Lower leg skin (tissue), 4 donors: ENCODE measurements around the gene GNGT1. TPM values are rescaled to one million over a fixed set of nuclear protein-coding genes. Genes with fewer than 3 reads are reported as not detected.

Experiments
- DNase-seq, 2 donors: peaks; one replicate each; pipeline ENCODE4 v3.0.0-alpha.2; 2019; ENCODE audit warnings: low spot score in 2 of 2
- H3K4me3 ChIP-seq: fragments of 200-600 bp; sonication (generic); 2 replicates; pipeline ENCODE4 v1.5.1; 2017; ENCODE audit warnings: mild to moderate bottlenecking, low read depth; ENCODE audit not compliant: poor library complexity, severe bottlenecking
- POLR2A ChIP-seq, 2 donors: fragments of 450-650 bp; IDR thresholded peaks; one replicate each; pipeline ENCODE4 v1.6.1; 2016 to 2017; ENCODE audit warnings: antibody characterized with exemption in 2 of 2, mild to moderate bottlenecking in 1 of 2, moderate library complexity in 1 of 2
- WGBS, 2 donors: methylation state at CpG; one replicate each; pipeline ENCODE4 v1.1.5; 2018; 5-methylcytosine and 5-hydroxymethylcytosine counted together
- intact Hi-C: fragments of 100-400 bp; cut with DNase I; formaldehyde crosslinking; loops from one replicate; pipeline ENCODE4 v1.15.0; 2023; ENCODE audit warnings: low total_unique reads
- total RNA-seq, 4 donors: library from RNA; depleted of rRNA; stranded (reverse); fragments of >200 nt; gene quantifications; one replicate each; pipeline ENCODE4 v1.1.0, GENCODE V29; 2016
- TF ChIP-seq, protein P1 (sequence below), 3 donors: fragments of 450-650 bp; IDR thresholded peaks; one replicate each; pipeline ENCODE4 v1.5.1; 2016; ENCODE audit warnings: antibody characterized with exemption in 3 of 3, mild to moderate bottlenecking in 3 of 3, moderate library complexity in 2 of 3

Gene GNGT1
- total RNA-seq, 4 donors from 2014 or later: not detected

- TF ChIP-seq POLR2A (IDR thresholded peaks at IDR 0.05): no peak
- TF ChIP-seq, protein P1, sequence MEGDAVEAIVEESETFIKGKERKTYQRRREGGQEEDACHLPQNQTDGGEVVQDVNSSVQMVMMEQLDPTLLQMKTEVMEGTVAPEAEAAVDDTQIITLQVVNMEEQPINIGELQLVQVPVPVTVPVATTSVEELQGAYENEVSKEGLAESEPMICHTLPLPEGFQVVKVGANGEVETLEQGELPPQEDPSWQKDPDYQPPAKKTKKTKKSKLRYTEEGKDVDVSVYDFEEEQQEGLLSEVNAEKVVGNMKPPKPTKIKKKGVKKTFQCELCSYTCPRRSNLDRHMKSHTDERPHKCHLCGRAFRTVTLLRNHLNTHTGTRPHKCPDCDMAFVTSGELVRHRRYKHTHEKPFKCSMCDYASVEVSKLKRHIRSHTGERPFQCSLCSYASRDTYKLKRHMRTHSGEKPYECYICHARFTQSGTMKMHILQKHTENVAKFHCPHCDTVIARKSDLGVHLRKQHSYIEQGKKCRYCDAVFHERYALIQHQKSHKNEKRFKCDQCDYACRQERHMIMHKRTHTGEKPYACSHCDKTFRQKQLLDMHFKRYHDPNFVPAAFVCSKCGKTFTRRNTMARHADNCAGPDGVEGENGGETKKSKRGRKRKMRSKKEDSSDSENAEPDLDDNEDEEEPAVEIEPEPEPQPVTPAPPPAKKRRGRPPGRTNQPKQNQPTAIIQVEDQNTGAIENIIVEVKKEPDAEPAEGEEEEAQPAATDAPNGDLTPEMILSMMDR (IDR thresholded peaks at IDR 0.05): no peak
- no peak for DNase-seq
- intact Hi-C loops: no loop called here
- 69 to 74% methylated on average over 2 of the region's 2 CpGs for WGBS, 2 donors
- no peak overlapping the region for H3K4me3 ChIP-seq
Measured at GRCh38 chr7:93948873-93949272, 42.5 kb downstream of the GNGT1 start.

GRCh38 chr7:93949423-93949822, 43.1 kb downstream of the GNGT1 start:
- WGBS, 2 donors: 63 to 64% methylated on average over 1 of the region's 1 CpG
- TF ChIP-seq, protein P1 (IDR thresholded peaks at IDR 0.05): no peak
- no peak for TF ChIP-seq POLR2A (IDR thresholded peaks at IDR 0.05)
- no peak for DNase-seq
- intact Hi-C loops: no loop called here
- H3K4me3 ChIP-seq: no peak overlapping the region

DNA sequence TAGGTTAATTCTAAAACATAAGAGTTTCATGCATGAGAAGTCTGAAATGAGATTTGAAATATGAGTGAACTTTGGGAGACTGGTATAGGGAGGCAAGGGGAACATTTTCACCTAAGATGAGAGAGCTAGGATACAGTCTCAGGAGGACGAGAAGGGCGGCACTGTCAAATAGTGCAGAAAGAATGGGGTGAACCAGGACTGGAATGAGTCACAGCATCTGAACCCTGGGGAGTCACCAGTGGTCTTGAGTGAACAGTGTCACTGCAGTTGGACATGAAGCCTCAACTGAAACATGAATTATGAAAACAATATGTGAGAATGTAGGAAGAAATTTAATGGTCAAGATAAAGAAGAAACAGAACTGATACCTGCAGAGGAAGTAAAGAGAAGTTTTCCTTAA, 48.9 kb downstream of the GNGT1 start:
- TF ChIP-seq POLR2A (IDR thresholded peaks at IDR 0.05): no peak
- TF ChIP-seq, protein P1 (IDR thresholded peaks at IDR 0.05): no peak
- intact Hi-C loops: no loop called here
- H3K4me3 ChIP-seq: no peak overlapping the region
- 84 to 88% methylated on average over 2 of the region's 2 CpGs for WGBS, 2 donors
- no peak for DNase-seq

GRCh38 chr7:93957767-93958166, 51.4 kb downstream of the GNGT1 start:
- intact Hi-C loops: no loop called here
- TF ChIP-seq POLR2A (IDR thresholded peaks at IDR 0.05): no peak
- TF ChIP-seq, protein P1 (IDR thresholded peaks at IDR 0.05): no peak
- DNase-seq: no peak
- no peak overlapping the region for H3K4me3 ChIP-seq
- WGBS, 2 donors: 97% methylated on average over 1 of the region's 1 CpG

- intact Hi-C loops: no loop called here
- TF ChIP-seq, protein P1 (IDR thresholded peaks at IDR 0.05): no peak
- no peak for TF ChIP-seq POLR2A (IDR thresholded peaks at IDR 0.05)
- WGBS, 2 donors: 70 to 71% methylated on average over 3 of the region's 3 CpGs
- no peak for DNase-seq
- H3K4me3 ChIP-seq: no peak overlapping the region
Measured at GRCh38 chr7:93958216-93958615, 51.8 kb downstream of the GNGT1 start.

DNA sequence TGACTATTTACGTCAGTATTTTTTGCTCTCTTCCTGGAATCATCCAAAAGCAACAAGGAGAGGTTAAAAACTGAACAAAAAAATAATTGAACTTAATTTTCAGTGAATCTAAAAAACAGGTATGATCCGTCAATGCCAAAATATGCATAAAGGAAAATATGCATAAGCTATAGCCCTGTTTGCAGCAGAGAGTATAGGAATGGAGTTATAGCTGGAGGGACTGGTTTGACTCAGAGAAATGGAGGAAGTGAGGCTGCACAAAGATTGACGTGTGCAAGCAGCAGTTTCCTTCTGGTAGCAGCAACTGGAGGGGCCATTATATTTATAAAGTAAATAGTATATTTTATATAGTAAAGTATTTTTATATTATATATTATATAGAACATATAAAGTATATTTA, 52.3 kb downstream of the GNGT1 start:
- TF ChIP-seq, protein P1 (IDR thresholded peaks at IDR 0.05): no peak
- no peak for TF ChIP-seq POLR2A (IDR thresholded peaks at IDR 0.05)
- WGBS, 2 donors: 70 to 81% methylated on average over 3 of the region's 3 CpGs
- intact Hi-C loops: no loop called here
- DNase-seq: no peak
- no peak overlapping the region for H3K4me3 ChIP-seq
